Measurements from ENCODE around the gene RNF39. TPM values are rescaled to one million over a fixed set of nuclear protein-coding genes. Genes with fewer than 3 reads are reported as not detected.

RNF39 gene
- total RNA-seq, 1 donor = not detected

DNA sequence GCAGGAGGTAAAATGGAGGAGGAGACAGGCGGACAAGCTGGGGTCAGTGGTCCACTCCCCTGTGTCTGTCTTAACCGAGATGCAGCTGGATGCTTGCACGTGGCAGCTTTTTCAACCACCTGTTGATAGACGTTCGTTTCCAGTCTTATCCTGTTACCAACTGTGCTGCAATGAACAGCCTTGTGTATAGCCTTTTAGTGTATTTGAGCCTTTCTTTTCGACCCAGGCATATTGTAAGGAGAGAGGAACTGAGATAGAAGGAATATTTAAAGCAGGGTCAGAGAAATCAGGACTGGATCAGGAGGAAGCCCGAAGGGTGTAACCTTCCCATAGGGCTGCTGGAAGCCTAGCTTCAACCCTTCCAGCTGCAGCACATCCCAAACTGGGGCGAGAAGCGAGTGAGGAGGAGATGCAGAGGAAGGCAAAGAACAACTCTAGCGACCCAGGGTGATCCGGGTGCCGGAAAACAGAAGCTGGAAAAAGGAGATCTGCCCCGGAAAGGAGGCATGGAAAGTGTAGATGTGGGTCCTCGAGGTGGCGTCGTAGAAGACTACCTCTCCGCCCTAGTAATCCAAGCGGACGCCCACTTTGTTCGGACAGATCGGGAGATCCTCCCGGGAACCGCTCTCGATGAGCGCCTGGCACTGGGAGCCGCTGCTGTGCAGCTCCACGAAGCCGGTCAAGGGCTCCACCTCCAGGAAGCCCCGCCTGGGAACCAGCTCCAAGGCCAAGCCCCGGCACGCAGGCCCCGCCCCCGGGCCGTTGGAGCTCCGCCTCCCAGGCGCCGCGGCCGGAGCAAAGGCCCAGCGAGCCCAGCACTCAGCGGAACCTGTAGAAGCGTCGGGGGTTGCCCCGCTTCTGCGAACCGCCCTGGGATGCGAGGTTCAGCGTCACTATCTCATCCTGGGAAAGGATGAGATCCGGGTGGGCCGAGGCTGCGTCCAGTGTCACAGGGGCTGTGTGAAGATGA, 26.2 kb upstream of the RNF39 start:
- Histone ChIP-seq H3K4me3 (ENCODE audit: low read length) (peak overlapping the region; percentile 17), H3K9me3 (ENCODE audit: low read depth, low read length) (no peaks in the 10 kb centered on the region), H3K4me1 (ENCODE audit: insufficient read depth, low read length) (peaks cover 37% of the 10 kb centered on the region), H3K27me3 (ENCODE audit: insufficient read depth, low read length) (peaks cover 70% of the 10 kb centered on the region)

DNA sequence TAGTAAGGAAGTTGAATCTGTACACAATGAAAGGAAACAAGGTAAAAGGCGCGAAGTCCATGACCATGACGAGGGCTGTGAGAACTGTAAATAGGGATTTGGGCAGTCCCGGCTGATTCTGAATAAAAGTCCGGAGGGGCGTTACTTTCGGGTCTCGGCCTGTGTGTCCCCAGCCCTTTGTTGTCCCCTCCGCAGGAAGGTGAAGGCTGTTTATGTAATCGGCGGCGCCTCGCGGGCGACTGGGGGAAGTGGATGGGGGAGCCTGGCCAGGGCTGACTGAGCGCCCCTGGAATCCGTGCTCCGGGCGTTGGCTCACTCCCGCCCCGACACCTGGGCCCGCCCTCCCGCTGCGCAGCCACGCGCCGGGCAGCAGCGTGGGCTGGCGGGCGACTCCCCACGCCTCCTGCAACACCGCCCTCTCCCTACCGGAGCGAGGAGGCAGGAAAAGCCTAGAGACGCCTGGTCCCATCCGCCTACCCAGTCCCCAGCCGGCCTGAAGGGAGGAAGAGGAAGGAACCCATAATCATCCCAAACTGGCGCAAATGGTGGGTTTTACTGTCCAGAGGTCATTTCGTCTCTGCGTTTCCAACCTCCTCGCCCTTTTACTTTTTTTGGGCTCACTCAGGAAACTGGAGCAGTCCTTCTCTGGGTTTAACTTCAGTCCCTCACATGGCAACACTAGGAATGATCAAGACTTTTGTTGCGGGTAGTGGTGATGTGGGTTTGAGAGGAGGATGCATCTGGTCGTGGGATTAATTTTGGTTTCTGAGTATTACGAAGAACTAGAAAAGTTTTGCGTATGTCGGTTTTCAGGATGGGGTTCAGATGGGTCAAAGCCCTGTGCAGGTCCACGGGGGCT, 25.2 kb upstream of the RNF39 start:
- Histone ChIP-seq H3K9me3 (ENCODE audit: low read depth, low read length) (no peaks in the 10 kb centered on the region), H3K4me3 (ENCODE audit: low read length) (no peak overlapping the region), H3K27me3 (ENCODE audit: insufficient read depth, low read length) (peaks cover 74% of the 10 kb centered on the region), H3K4me1 (ENCODE audit: insufficient read depth, low read length) (peaks cover 37% of the 10 kb centered on the region)

DNA sequence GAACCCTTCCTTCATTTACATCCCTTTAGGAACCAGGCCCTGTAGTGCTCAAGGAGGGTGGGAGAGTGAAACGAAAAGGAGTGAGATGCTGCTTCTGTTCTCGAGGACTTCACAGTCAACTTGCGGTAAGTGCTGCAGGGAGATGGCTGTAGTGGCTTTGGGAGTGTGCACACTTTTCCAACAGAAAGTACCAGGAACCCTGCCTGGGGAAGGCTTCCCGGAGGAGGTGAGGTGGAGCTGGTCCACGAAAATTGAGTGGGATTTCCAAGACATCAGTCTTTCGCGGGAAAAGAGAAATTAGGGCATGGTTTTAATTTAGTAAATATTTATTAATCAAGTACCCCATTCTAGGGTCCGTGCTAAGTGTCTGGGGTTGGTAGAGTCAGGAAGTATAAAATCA, 24.6 kb upstream of the RNF39 start:
- peaks cover 73% of the 10 kb centered on the region for H3K27me3 ChIP-seq (ENCODE audit: insufficient read depth, low read length)

DNA sequence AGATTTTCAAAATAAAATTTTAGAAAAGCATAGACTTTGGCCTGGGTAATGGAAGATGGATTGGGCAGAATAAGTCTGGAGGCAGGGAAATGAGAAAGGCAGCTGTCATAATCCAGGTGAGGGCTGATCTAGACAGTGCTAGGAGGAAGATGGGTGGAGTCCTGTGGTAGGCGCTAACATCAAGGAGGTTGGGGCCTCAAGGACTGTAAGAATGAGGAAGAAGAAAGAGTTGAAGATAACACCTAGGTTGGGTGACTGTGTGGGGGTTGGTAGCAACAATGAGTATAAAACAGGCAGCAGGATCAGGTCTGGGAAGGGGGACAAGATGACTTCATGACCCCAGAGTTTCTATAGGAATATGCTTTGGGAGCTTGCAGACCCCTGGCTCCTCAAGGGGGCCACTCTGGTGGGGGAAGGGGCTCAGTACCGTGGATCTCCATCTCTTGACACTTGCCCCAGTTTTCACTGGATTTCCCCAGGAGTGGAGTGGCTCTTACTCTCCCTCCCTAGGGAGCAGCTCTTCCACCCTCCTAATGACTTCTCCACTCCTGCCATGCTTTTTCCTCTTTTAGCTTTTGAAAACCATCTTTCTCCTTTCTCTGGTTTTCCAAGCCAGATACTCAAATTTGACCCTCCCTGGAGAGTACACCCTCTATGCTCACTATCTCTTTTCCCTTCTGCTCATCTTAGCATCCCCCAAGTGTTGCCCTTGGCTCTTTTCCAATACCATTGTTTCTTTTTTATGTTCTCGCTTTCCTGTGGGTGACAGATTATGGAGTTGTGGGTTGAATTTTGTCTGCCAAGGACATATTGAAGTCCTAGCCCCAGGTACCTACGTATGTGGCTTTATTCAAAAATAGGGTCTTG, 22.6 kb upstream of the RNF39 start:
- Histone ChIP-seq H3K4me3 (ENCODE audit: low read length) (no peak overlapping the region), H3K27me3 (ENCODE audit: insufficient read depth, low read length) (peaks cover 69% of the 10 kb centered on the region), H3K9me3 (ENCODE audit: low read depth, low read length) (no peaks in the 10 kb centered on the region), H3K4me1 (ENCODE audit: insufficient read depth, low read length) (peaks cover 30% of the 10 kb centered on the region)

More for the DNA sequence above, 24.6 kb upstream of the RNF39 start:
- Histone ChIP-seq H3K4me3 (ENCODE audit: low read length) (no peak overlapping the region), H3K9me3 (ENCODE audit: low read depth, low read length) (no peaks in the 10 kb centered on the region), H3K4me1 (ENCODE audit: insufficient read depth, low read length) (peaks cover 37% of the 10 kb centered on the region)

DNA sequence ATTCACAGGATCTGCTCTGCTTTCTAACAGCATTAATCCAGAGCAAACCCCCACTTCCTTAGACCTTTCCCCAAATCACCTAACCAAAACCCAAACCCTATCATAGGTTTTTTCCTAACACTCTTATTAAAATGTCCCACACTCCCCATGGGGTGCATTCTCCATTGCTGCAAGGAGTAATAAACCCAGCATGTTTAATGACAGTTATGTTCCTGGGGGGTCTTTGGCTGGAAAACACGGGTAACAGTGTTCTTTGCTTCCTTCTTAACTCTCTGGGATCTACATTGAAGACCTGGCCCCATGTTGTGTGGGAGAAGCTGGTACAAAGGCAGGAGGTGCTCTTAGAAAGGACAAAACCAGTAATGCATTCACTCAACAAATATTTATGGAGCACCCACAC, 21.3 kb upstream of the RNF39 start:
- Histone ChIP-seq H3K4me1 (ENCODE audit: insufficient read depth, low read length) (peaks cover 17% of the 10 kb centered on the region), H3K9me3 (ENCODE audit: low read depth, low read length) (no peaks in the 10 kb centered on the region), H3K27me3 (ENCODE audit: insufficient read depth, low read length) (peaks cover 77% of the 10 kb centered on the region), H3K4me3 (ENCODE audit: low read length) (no peak overlapping the region)

DNA sequence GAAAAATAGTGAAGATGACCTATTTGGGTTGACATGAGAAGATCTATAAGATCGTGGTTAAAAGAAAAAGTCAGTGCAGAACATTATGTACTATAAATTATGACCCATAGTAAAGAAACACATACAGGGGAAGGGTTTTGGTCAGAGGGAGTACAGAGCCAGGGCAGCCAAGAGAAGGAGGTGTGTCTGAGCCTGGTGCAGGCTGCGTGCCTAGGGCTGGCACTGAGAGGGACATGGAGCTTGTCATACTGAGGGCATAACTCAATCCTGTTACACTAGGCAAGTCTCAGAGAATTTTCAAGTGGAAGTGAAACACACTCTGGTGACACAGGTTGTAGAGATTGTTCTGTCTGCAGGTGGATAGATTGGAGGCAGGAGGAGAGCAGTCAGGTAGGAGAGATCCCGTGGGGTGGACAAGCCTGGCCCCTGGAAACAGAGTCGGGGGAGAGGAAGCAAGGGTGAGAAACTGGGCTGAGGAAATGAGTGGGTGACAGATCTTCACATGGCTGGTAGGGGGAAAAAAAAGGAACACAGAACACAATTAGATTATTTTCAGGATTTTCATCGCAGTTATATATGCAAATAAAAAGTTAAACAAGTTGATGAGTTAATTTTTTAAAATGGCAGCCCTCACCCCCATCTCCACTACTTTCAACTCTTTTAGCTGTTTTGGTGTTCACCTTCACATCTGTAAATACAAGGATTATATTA, 18.5 kb upstream of the RNF39 start:
- Histone ChIP-seq H3K27me3 (ENCODE audit: insufficient read depth, low read length) (peaks cover 77% of the 10 kb centered on the region), H3K4me3 (ENCODE audit: low read length) (no peak overlapping the region), H3K9me3 (ENCODE audit: low read depth, low read length) (no peaks in the 10 kb centered on the region), H3K4me1 (ENCODE audit: insufficient read depth, low read length) (no peaks in the 10 kb centered on the region)

DNA sequence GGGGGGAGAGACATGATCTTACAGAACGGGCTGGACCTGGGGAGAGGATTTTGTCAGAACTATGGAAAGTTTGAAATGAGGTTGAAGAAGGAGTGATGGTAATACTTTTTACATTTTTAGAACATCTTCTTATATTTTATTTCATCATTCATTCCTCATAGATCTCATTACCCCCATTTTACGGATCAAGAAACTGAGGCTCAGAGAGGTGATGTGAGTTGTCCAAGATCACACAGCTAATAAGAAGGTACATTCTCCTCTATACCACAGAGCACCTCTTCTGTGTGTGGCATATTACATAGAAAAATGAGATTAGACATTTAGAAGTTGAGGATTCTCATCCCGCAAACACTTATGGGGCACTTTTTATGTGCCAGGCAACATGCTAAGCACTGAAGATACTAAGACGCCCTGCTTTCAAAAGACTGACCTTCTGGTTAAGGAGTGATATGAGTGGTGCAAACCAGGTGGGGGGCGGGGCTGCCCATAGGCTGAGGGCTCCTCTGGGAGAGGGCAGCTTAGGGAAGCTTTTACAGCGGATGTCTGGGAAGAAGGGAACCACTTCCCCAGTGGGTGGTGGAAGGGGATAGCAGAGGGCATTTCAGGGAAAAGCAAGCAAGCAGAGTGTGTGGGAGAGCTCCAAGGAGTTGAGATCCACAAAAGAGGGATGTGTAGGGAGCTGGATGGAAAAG, 17.4 kb upstream of the RNF39 start:
- H3K4me3 ChIP-seq (ENCODE audit: low read length) = no peak overlapping the region
- H3K4me1 ChIP-seq (ENCODE audit: insufficient read depth, low read length) = no peaks in the 10 kb centered on the region
- no peaks in the 10 kb centered on the region for H3K9me3 ChIP-seq (ENCODE audit: low read depth, low read length)
- peaks cover 74% of the 10 kb centered on the region for H3K27me3 ChIP-seq (ENCODE audit: insufficient read depth, low read length)

DNA sequence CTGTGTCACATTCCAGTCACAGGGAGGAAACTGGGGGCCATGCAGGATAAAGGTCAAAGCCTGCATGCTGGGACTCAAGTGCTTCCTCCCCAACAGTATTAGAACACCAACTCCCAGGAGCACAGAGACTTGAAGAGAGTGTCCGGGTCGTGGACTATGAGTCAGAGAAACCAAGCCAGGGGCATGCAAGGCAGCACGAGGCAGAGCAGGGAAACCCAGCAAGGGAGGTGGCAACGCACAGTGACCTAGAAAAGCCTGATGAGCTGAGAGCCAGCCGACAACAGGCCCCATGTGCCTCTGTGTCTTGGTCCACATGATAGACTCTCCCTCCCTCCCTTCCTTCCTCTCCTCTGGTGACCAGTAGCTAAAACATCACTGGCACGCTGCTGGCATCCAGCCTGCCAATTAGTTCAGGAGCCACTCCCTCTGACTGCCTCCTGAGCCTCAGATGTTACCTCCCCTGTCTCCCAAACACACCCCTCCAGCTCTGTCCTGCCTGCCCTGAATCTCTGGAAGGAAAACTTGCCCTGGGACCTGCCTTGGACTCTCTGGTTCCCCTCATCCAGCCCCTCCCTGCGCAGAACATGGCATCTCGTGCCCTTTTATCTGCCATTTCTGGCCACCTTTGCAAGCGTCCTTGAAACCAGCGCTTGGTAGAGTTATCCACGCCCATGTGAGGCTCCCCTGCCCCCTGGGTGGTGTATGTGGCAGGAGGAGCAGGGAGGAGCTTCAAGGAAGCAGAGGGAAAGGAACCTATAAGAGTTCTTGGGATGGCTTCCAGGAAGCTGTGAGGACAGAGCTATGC, 16.2 kb upstream of the RNF39 start:
- H3K27me3 ChIP-seq (ENCODE audit: insufficient read depth, low read length) = peaks cover 73% of the 10 kb centered on the region
- H3K9me3 ChIP-seq (ENCODE audit: low read depth, low read length) = no peaks in the 10 kb centered on the region
- H3K4me3 ChIP-seq (ENCODE audit: low read length) = no peak overlapping the region
- no peaks in the 10 kb centered on the region for H3K4me1 ChIP-seq (ENCODE audit: insufficient read depth, low read length)

DNA sequence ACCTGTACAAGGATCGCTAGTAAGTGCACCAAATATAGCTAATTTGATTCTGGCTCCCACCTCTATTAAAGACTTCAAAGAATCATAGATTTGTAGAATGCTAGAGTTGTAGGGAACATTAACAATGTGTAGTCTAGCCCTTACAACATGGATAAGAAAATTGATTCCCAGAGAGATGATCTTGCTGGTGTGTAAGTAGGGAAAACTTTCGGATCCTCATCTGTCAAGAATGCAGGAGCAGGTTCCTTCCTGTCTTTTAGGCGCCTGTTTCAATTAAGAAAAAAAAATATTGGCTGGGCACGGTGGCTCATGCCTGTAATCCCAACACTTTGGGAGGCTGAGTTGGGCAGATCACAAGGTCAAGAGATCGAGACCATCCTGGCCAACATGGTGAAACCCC, 12.3 kb upstream of the RNF39 start:
- Histone ChIP-seq H3K9me3 (ENCODE audit: low read depth, low read length) (no peaks in the 10 kb centered on the region), H3K4me3 (ENCODE audit: low read length) (no peak overlapping the region), H3K4me1 (ENCODE audit: insufficient read depth, low read length) (no peaks in the 10 kb centered on the region), H3K27me3 (ENCODE audit: insufficient read depth, low read length) (peaks cover 47% of the 10 kb centered on the region)

DNA sequence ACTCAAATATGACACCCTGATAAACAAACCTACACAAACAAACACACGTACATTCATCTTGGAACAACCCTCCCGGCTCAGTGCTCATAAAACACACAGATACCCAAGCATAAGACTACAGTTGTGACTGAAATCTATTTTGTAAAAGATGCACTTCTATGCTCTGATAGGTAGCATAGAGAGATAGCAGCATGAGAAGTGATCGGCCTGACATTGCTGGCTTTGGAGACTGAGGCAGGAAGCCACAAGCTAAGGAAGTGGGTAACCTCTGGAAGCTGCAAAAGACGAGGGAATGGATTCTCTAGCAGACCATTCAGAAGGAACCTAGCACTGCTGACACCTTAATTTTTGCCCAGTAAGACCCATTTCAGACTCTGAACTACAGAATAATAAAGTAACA, 1.6 kb upstream of the RNF39 start:
- H3K4me3 ChIP-seq (ENCODE audit: low read length) = no peak overlapping the region
- H3K9me3 ChIP-seq (ENCODE audit: low read depth, low read length) = no peaks in the 10 kb centered on the region
- H3K27me3 ChIP-seq (ENCODE audit: insufficient read depth, low read length) = peaks cover 74% of the 10 kb centered on the region
- H3K4me1 ChIP-seq (ENCODE audit: insufficient read depth, low read length) = peaks cover 17% of the 10 kb centered on the region

DNA sequence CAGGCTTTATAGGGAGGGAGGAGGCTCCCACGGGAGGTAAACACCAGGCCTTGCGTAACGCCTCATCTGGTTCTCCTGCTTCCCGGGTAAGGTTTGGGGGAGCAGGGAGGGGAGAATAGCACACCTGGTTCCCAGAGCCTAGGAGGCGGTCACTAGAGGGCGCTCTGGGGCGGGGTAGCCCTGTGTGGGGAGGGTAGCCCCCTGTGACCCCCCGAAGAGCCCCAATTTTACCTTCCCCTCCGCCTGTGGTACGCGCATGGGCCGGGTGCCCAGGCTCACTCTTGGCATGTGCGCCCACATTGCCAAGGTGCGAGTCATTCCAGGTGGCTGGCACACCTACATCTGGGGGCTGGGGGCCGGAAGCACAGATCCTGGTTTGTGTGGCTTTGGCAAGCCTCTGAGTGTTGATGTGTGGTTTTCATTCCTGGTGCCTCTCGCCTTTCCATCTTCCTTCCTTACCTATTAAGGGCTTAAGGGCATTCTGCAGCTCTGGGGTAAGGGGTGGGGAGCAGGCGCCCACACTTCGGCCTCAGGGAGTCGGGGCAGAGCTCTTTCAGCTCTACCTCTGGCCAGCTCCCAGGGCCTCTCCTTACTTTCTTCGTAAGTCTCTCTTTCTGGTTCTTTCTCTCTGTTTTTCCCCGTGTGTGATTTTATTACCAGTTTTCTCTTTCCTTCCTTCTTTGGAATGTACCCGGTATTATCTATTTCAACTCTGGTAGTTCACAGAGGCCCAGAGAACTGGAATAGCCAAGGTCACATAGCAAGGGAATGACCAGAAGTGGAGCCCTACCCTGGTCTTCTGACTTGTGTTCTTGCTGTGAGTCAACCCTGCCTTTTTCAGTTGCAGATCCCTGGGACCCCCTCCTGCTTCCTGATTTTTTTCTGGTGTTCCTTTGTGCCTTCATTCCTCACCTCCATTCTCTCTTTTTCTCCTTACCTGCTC, 492 bp upstream of the RNF39 start:
- no peak overlapping the region for H3K4me3 ChIP-seq (ENCODE audit: low read length)
- no peaks in the 10 kb centered on the region for H3K9me3 ChIP-seq (ENCODE audit: low read depth, low read length)
- peaks cover 17% of the 10 kb centered on the region for H3K4me1 ChIP-seq (ENCODE audit: insufficient read depth, low read length)
- H3K27me3 ChIP-seq (ENCODE audit: insufficient read depth, low read length) = peaks cover 80% of the 10 kb centered on the region

DNA sequence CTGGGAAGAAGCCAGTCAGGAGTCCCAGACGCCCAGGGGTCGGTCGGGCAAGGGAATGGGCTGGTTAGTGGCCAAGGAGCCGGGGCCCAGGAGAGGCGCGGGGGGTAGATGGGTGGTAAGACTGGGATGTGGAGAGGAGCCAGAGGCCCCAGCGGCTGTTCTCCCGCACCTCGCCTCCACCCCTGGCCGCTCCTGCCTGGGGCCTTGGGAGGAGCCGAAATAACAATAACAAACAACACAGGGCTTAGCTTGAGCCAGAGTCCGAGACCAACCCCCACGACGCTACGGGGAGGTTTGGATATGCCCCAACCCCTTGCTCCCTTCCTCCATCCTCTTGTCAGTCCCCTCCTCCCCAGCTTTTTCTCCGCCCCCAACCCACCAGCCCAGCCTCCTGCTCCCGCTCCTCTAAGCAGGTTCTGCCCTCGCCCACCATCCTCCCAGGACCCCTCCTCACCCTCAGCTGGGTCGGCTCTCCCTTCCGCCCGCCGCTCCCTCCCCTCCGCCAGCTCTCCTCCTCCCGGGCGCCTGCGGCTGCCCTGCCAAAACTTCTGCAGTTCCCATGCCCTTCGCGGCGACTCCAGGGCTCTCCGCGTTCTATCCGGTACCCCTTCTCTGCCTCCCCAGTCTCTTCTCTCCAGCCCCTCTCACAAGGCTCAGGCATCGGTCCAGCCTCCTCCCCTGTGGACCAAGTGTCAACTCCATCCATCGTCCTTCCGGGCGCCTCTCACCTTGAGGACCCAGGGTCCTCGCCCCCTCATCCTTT, 1.1 kb downstream of the RNF39 start:
- Histone ChIP-seq H3K9me3 (ENCODE audit: low read depth, low read length) (no peaks in the 10 kb centered on the region), H3K27me3 (ENCODE audit: insufficient read depth, low read length) (peaks cover 74% of the 10 kb centered on the region), H3K4me1 (ENCODE audit: insufficient read depth, low read length) (peaks cover 17% of the 10 kb centered on the region), H3K4me3 (ENCODE audit: low read length) (no peak overlapping the region)
